NCI-H526 (cell line): ENCODE results near the gene ARID3A.

Source experiments
- DNase-seq, 2 experiments: peaks; one replicate each; lab custom pipeline; 2025; lab: John Stamatoyannopoulos, UW

The ARID3A gene

GRCh38 chr19:962683-963400, 37.0 kb downstream of the ARID3A start:
- DNase-seq, result no peak

DNA sequence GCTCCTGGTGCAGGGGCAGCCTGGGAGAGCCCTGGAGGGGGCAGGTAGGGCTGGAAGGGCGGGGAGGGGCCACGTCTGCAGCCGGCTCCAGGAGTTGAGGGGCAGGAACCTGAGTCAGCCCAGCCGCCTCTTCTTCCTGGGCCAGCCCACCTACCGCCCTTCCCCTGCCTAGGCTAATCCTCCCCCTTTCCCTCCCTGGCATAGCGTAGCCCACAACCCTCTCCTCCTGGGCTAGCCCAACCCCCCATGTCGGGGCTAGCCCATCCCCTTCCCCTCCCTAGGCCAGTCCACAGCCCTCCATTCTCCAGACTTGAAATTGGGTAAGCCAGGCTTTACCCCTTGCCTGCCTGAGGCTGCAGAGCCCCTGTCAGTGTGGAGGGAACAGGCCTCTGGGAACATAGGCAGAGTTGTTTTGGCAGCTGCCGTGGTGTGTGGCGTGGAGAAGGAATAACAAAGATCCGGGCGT, 37.7 kb downstream of the ARID3A start:
- DNase-seq, result no peak

DNA sequence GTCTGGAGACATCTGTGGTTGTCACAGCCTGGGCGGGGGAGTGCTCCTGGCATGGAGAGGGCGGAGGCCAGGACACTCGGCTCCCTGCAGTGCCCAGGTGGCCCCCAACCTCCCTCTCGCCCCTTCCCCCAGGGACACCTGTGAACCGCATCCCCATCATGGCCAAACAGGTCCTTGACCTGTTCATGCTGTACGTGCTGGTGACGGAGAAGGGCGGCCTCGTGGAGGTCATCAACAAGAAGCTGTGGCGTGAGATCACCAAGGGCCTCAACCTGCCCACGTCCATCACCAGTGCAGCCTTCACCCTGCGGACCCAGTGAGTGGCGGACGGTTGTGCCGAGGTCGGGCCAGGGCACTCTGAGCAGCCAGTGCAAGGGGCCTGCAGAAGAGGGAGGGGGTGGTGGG, 38.3 kb downstream of the ARID3A start:
- DNase-seq, result no peak

DNA sequence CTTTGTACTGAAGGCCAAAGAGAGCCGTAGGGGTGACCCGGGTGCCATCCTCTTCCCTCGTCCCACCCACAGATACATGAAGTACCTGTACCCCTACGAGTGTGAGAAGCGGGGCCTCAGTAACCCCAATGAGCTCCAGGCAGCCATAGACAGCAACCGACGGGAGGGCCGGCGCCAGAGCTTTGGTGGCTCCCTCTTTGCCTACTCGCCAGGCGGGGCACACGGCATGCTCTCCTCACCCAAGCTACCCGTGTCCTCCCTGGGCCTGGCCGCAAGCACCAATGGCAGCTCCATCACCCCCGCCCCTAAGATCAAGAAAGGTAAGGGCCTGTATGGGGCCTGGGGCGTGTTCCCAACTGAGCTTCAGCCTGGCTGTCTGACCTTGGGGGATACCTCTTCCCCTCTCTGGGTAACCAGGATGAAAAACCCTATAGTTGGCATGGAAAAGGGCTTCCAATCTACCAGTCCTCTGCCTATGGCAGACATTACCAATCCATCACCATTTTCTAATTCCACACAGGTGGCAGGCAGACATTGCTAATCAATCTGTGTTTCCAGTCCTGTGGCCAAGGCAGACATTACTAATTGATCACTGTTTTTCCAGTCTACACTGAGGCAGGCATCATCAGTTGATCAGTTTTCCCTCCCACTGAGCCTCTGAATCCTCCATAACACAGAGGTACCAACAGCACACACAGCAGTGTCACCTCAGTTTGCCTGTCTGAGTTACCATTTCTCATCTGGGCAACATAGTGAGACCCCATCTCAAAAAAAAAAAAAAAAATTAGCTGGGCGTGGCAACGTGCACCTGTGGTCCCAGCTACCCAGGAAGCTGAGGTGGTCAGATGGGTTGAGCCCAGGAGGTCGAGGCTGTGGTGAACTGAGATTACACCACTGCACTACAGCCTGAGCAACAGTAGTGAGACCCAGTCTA, 39.2 kb downstream of the ARID3A start:
- peak in 1 of 2 experiments; percentile 22 for DNase-seq

DNA sequence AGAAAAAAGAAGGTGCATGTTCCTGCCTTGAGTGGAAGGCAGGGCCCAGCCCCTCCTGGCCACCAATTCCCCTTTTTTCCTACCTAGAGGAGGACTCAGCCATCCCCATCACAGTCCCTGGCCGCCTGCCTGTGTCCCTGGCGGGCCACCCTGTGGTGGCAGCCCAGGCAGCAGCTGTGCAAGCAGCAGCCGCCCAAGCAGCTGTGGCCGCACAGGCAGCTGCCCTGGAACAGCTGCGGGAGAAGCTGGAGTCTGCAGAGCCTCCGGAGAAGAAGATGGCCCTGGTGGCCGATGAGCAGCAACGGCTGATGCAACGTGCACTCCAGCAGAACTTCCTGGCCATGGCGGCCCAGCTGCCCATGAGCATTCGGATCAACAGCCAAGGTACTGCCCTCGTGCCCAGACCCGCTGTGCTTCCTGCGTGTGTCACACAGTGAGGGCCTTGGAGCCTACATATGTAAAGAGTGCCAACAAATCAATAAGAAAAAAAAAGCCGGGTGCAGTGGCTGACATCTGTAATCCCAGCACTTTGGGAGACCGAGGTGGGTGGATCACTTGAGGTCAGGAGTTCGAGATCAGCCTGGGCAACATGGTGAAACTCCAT, 40.8 kb downstream of the ARID3A start:
- no peak for DNase-seq

DNA sequence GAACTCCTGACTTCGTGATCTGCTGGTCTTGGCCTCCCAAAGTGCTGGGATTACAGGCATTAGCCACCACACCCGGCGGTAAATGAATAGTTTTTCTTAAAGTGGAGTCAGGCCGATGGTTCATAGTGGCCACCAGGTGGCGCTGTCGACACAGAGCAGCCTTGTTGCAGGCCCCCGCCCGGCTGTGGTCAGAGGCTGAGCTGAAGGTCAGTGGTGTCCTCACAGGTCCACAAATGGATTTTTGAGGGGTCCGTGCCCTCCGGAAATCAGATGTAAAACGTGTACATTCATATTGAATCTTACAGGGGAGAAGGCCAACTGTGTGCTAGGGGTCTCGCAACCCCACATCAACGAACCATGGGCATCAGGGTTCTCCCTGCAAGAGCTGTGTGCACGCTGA, 44.9 kb downstream of the ARID3A start:
- no peak for DNase-seq

GRCh38 chr19:971795-972194, 46.0 kb downstream of the ARID3A start:
- no peak for DNase-seq

- DNase-seq, result no peak
These were observed 46.4 kb downstream of the ARID3A start for GRCh38 chr19:972281-972680.

GRCh38 chr19:973726-974563, 48.1 kb downstream of the ARID3A start:
- no peak for DNase-seq

- DNase-seq, result no peak
These were observed 48.9 kb downstream of the ARID3A start for GRCh38 chr19:974564-975257.

- no peak for DNase-seq
These were observed 50.6 kb downstream of the ARID3A start for GRCh38 chr19:976476-976875.

DNA sequence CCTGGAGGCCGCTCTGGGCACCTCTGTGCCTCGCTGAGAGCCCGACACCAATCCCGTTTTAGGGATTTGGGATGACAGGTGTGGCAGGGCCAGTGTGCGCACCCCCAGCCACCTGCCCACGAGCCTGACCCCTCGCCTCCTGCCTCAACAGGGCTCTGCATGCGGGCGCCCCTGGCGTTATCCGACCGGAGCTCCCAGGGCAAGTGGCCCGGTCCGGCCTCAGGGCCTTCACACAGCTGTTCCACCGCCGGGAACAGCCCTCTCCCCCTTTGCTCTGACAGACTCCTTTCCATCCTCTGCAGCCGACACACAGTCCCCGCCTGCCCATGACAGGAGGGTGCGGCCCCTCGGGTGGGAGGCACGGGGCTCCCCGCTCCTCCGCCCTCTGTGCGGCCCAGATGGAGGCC, 51.2 kb downstream of the ARID3A start:
- no peak for DNase-seq

- DNase-seq, result no peak
These were observed 53.5 kb downstream of the ARID3A start for GRCh38 chr19:979318-979741.

GRCh38 chr19:980133-980998, 54.5 kb downstream of the ARID3A start:
- no peak for DNase-seq

- DNase-seq, result peak in 1 of 2 experiments; percentile 69
These were observed 56.8 kb downstream of the ARID3A start for GRCh38 chr19:982567-983170.

GRCh38 chr19:984165-984967, 58.5 kb downstream of the ARID3A start, which contains the start of gene WDR18:
Gene WDR18, plus strand, starts transcription at chr19:984345. Its CDS starts 9 bp downstream, at chr19:984354.
- DNase-seq, result peak; percentile 35 to 89

GRCh38 chr19:986083-986482, 60.2 kb downstream of the ARID3A start:
- DNase-seq, result no peak

DNA sequence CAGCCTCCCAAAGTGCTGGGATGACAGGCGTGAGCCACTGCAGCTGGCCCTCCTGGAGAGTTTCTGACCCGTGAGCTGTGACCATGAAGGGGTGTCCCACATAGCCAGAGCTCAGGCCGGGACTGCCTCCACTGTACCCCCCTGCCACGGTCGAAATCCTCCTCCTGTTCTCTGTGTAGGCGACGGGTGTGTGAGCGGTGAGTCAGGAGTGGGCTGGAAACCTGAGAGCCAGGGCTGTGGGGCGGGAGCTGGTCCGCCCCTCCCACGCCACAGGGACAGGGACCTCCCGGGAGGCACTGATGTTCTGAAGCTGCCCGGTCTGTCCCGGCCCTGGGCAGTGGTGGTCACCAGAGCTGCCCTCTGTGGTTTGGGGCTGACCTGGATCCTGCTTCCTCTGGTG, 62.2 kb downstream of the ARID3A start:
- DNase-seq, result no peak

- no peak for DNase-seq
These were observed 62.7 kb downstream of the ARID3A start for GRCh38 chr19:988510-988909.
